ENCODE results near the gene GNB1.

- no peak for TF ChIP-seq CTCF (conservative IDR thresholded peaks at IDR 0.05; ENCODE audit: low read depth, low read length)
- no peak for TF ChIP-seq EZH2 (IDR thresholded peaks at IDR 0.05; ENCODE audit: borderline replicate concordance, low read depth, low read length, poor library complexity, severe bottlenecking)
Measured at GRCh38 chr1:1783320-1783719, 107.6 kb downstream of the GNB1 start.
